HepG2 (cell line): Measurements from ENCODE around the gene DBN1. TPM values are rescaled to one million over a fixed set of nuclear protein-coding genes. Genes with fewer than 3 reads are reported as not detected.

ENCODE experiments used
- ARNTL ChIP-seq: sonication (generic); formaldehyde crosslinking; IDR thresholded peaks from 2 replicates; pipeline ENCODE4 v1.4.0; 2020; ENCODE audit warnings: mild to moderate bottlenecking, missing genetic modification reagents
- CREB3 ChIP-seq: sonication (generic); formaldehyde crosslinking; IDR thresholded peaks from 2 replicates; pipeline ENCODE4 v1.5.0; 2020; ENCODE audit warnings: missing genetic modification reagents
- GLI4 ChIP-seq: sonication (generic); formaldehyde crosslinking; IDR thresholded peaks from 2 replicates; pipeline ENCODE4 v1.5.1; 2020; ENCODE audit warnings: missing genetic modification reagents, mild to moderate bottlenecking, moderate library complexity, borderline replicate concordance
- HMGXB4 ChIP-seq, 2 experiments: sonication (generic) in 1 of 2; formaldehyde crosslinking in 1 of 2; IDR thresholded peaks; 2 replicates each; pipeline versions ENCODE4 v1.4.0 to v1.6.1; 2018 to 2020; ENCODE audit warnings: missing genetic modification reagents in 2 of 2, borderline replicate concordance in 1 of 2, low read depth in 1 of 2, mild to moderate bottlenecking in 1 of 2, missing biosample characterization in 1 of 2
- KDM4B ChIP-seq: sonication (generic); formaldehyde crosslinking; IDR thresholded peaks from 2 replicates; pipeline ENCODE4 v1.4.0; 2020; ENCODE audit warnings: missing genetic modification reagents
- MTA1 ChIP-seq: sonication (generic); formaldehyde crosslinking; IDR thresholded peaks from 2 replicates; pipeline ENCODE4 v1.4.0; 2020; ENCODE audit warnings: missing genetic modification reagents, mild to moderate bottlenecking, borderline replicate concordance
- MXI1 ChIP-seq: IDR thresholded peaks from 3 replicates; pipeline ENCODE4 v1.6.1; 2012; ENCODE audit warnings: low read depth, low read length, inconsistent platforms, borderline replicate concordance
- ONECUT2 ChIP-seq: sonication (generic); formaldehyde crosslinking; IDR thresholded peaks from 2 replicates; pipeline ENCODE4 v1.4.0; 2020; ENCODE audit warnings: missing genetic modification reagents
- PLSCR1 ChIP-seq: sonication (generic); formaldehyde crosslinking; IDR thresholded peaks from 2 replicates; pipeline ENCODE4 v1.5.0; 2020; ENCODE audit warnings: missing genetic modification reagents, mild to moderate bottlenecking, borderline replicate concordance
- SUZ12 ChIP-seq: fragments of 150-350 bp; IDR thresholded peaks from 2 replicates; pipeline ENCODE4 v1.6.1; 2014; ENCODE audit warnings: low read depth, low read length
- TRIM22 ChIP-seq: fragments of 450-650 bp; IDR thresholded peaks from 2 replicates; pipeline ENCODE4 v1.6.1; 2017
- U2AF1 ChIP-seq: fragments of 200-400 bp; formaldehyde crosslinking; optimal IDR thresholded peaks from 2 replicates; pipeline ENCODE3; 2017; ENCODE audit warnings: mild to moderate bottlenecking, low read depth, low read length
- ZBTB34 ChIP-seq: sonication (generic); formaldehyde crosslinking; IDR thresholded peaks from 2 replicates; pipeline ENCODE4 v1.8.0; 2022; ENCODE audit warnings: mild to moderate bottlenecking, missing genetic modification reagents
- ZBTB8A ChIP-seq: sonication (generic); formaldehyde crosslinking; IDR thresholded peaks from 2 replicates; pipeline ENCODE4 v1.4.0; 2020; ENCODE audit warnings: mild to moderate bottlenecking, low read depth, missing genetic modification reagents, borderline replicate concordance
- ZNF235 ChIP-seq: sonication (generic); formaldehyde crosslinking; IDR thresholded peaks from 2 replicates; pipeline ENCODE4 v1.8.1; 2023; ENCODE audit warnings: mild to moderate bottlenecking, missing genetic modification reagents, borderline replicate concordance
- ZNF275 ChIP-seq: sonication (generic); formaldehyde crosslinking; IDR thresholded peaks from 2 replicates; pipeline ENCODE4 v1.8.0; 2022; ENCODE audit warnings: missing genetic modification reagents, mild to moderate bottlenecking, inconsistent platforms, borderline replicate concordance
- ZNF280B ChIP-seq: sonication (generic); formaldehyde crosslinking; IDR thresholded peaks from 2 replicates; pipeline ENCODE4 v1.5.0; 2020; ENCODE audit warnings: missing genetic modification reagents, mild to moderate bottlenecking, borderline replicate concordance
- ZNF296 ChIP-seq: sonication (generic); formaldehyde crosslinking; conservative IDR thresholded peaks from 2 replicates; pipeline ENCODE4 v1.5.0; 2020; ENCODE audit warnings: mild to moderate bottlenecking, missing genetic modification reagents
- ZNF331 ChIP-seq: sonication (generic); formaldehyde crosslinking; IDR thresholded peaks from 2 replicates; pipeline ENCODE4 v1.4.0; 2020; ENCODE audit warnings: missing genetic modification reagents
- ZNF883 ChIP-seq: sonication (generic); formaldehyde crosslinking; IDR thresholded peaks from 2 replicates; pipeline ENCODE4 v1.5.1; 2020; ENCODE audit warnings: mild to moderate bottlenecking, missing genetic modification reagents; ENCODE audit errors: not compliant biosample characterization
- polyA plus RNA-seq, 8 experiments: library from polyadenylated mRNA; depleted of rRNA in 3 of 8; stranded (reverse) in 7 of 8; unstranded in 1 of 8; fragments of >200 nt; fragmentation: Illumina TruSeq in 4 of 8; extraction: Trizol in 4 of 8; gene quantifications; 2 replicates each; pipeline versions ENCODE4 v1.2.1 to v1.2.3, GENCODE V29; 2011 to 2016; ENCODE audit warnings: low read depth in 4 of 8, missing spikeins in 1 of 8, mixed read lengths in 1 of 8; ENCODE audit not compliant: insufficient read depth in 1 of 8
- total RNA-seq, 5 experiments: library from RNA; depleted of rRNA; stranded (reverse); fragments of >200 nt; fragmentation: Illumina TruSeq; extraction: Trizol; gene quantifications; 2 replicates each; pipeline ENCODE4 v1.2.3, GENCODE V29; 2016; ENCODE audit warnings: low read depth in 1 of 5

DBN1 gene
- total and polyA plus RNA-seq, 2 of the 13 experiments (the other 11 are each of a cell fraction or from before 2014, with no cell fraction given): 27.0 to 37.3 TPM

- no peak for TF ChIP-seq TRIM22
- TF ChIP-seq ZNF235 (CRISPR knock-in tag): no peak
- TF ChIP-seq ZNF275 (CRISPR knock-in tag): 0 out of 2 replicates have a peak, but pooled peaks have one; percentile 2
- TF ChIP-seq MTA1: no peak
- TF ChIP-seq HMGXB4 (CRISPR knock-in tag; IDR thresholded peaks at IDR 0.05; ENCODE audit: borderline replicate concordance in 1 of 2, low read depth in 1 of 2): 0 out of 4 replicates have a peak, but pooled peaks of 1 of the 2 experiments have one; percentile 5
- TF ChIP-seq ZBTB34 (CRISPR knock-in tag): no peak
- TF ChIP-seq SUZ12: no peak
- peak; percentile 31 for TF ChIP-seq ZNF883 (CRISPR knock-in tag)
- TF ChIP-seq CREB3 (CRISPR knock-in tag): no peak
- TF ChIP-seq ZBTB8A: no peak
- TF ChIP-seq ZNF331 (CRISPR knock-in tag): peak; percentile 13; the same call in 1 of the 2 replicates
- TF ChIP-seq ARNTL (CRISPR knock-in tag): no peak
- TF ChIP-seq ZNF296 (CRISPR knock-in tag): no peak
- TF ChIP-seq ZNF280B (CRISPR knock-in tag): no peak
- TF ChIP-seq MXI1: no peak
- no peak for TF ChIP-seq GLI4 (CRISPR knock-in tag)
- no peak for TF ChIP-seq KDM4B
- no peak for TF ChIP-seq PLSCR1
- TF ChIP-seq ONECUT2 (CRISPR knock-in tag): no peak
- TF ChIP-seq U2AF1: no peak
Observed at GRCh38 chr5:177496727-177497291, 23.4 kb upstream of the DBN1 start (continued).
